ENCODE data around the gene CAMTA1.

Gene CAMTA1

GRCh38 chr1:7770669-7770996, 985.4 kb downstream of the CAMTA1 start:
- ChIA-PET CTCF (no interaction called here), POLR2A (interaction anchor here (0.7 to 2.0 kb wide), 4 partner anchors 10 to 98 kb away, joined by 3 to 12 read pairs (median 4); no protein-coding TSS in a partner anchor)
- no peak for DNase-seq (ENCODE audit: extremely low spot score)
- TF ChIP-seq CTBP1 (IDR thresholded peaks at IDR 0.05; ENCODE audit: borderline replicate concordance) (no peak), FOXM1 (IDR thresholded peaks at IDR 0.05; ENCODE audit: borderline replicate concordance) (no peak), L3MBTL2 (conservative IDR thresholded peaks at IDR 0.05) (peak; percentile 64), LEF1 (IDR thresholded peaks at IDR 0.05; ENCODE audit: borderline replicate concordance) (no peak), HDGF (IDR thresholded peaks at IDR 0.05; ENCODE audit: borderline replicate concordance) (no peak), BHLHE40 (IDR thresholded peaks at IDR 0.05; ENCODE audit: borderline replicate concordance) (no peak), SUZ12 (IDR thresholded peaks at IDR 0.05) (no peak)

DNA sequence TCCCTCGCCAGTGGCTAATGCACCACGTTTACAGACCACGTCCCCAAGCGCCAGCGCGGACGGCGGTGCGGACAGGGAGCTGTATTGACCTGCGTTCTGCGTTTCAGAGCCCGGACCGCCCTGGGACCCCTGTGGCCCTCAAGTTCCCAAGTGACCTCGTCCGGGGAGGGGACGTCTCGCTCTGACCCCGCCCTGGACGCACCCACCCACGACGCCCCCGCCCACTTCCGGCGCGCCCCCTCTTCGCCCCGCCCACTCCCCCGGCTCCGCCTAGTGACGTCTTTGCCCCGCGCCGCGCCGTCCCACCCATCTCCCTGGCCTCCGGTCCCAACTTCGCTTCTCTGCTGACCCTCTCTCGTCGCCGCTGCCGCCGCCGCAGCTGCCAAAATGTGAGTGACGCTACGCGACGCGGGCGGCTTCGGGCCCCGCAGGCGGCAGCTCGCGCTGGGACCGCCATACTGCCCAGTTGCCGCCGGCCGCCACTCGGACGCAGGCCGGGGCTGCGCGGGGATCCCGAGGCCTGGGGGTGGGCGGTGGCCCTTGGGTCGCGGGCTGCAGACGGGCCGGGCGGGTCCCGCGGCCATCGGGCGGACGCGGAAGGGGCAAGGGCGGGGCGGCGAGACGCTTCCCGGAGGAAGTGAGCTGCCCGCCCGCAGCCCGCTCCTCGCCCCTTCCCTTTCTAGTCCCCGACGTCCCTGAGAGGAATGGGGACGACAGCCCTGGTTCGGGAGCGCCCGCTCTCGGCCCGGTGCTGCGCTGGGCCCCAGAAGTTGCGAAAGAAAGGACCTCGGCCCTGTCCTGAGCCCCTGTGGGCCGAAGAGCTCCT, 986.0 kb downstream of the CAMTA1 start, which contains the start of gene VAMP3:
Gene VAMP3, plus strand, starts transcription at position 300 of the 826 bp plus-strand sequence. Its CDS starts 88 bp downstream, at position 388.
- TF ChIP-seq BHLHE40 (IDR thresholded peaks at IDR 0.05; ENCODE audit: borderline replicate concordance) = no peak
- no peak for TF ChIP-seq TARDBP (IDR thresholded peaks at IDR 0.05)
- TF ChIP-seq L3MBTL2 (conservative IDR thresholded peaks at IDR 0.05) = peak; percentile 22
- TF ChIP-seq ARNT (IDR thresholded peaks at IDR 0.05) = no peak
- peak; percentile 31; the same call in 1 of the 2 replicates for TF ChIP-seq PKNOX1 (IDR thresholded peaks at IDR 0.05)
- TF ChIP-seq SUZ12 (IDR thresholded peaks at IDR 0.05) = no peak
- TF ChIP-seq FOXK2 (IDR thresholded peaks at IDR 0.05) = no peak
- CTCF ChIA-PET = no interaction called here
- DNase-seq (ENCODE audit: extremely low spot score) = peak; percentile 96
- POLR2A ChIA-PET = interaction anchor here (0.7 to 2.0 kb wide), 6 partner anchors 10 to 102 kb away, joined by 3 to 12 read pairs (median 4); no protein-coding TSS in a partner anchor

DNA sequence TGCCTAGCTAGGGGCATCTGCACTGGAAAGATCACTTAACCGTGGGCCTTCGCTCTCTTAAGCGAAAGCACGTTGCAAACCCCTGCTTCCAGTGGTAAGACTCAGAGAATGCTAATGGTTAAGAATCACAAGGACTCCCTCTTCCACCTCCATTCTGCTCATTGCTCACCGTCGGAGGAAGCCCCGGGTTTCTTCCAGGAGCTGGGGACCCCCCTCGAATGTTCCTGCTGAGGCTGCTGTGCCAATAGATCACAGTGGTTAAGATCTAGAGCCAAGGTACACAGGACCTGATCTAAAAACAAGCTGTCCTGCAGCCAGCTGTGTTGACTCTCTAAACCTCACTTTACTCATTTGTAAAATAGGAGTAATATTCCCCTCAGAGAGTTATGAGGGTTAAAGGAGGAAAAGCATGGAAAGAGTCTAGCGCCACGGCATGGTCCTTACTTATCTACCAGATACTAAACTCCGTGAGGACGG, 986.6 kb downstream of the CAMTA1 start:
- TF ChIP-seq FOXM1 (IDR thresholded peaks at IDR 0.05; ENCODE audit: borderline replicate concordance) = no peak
- TF ChIP-seq BHLHE40 (IDR thresholded peaks at IDR 0.05; ENCODE audit: borderline replicate concordance) = no peak
- TF ChIP-seq CTBP1 (IDR thresholded peaks at IDR 0.05; ENCODE audit: borderline replicate concordance) = no peak
- no peak for TF ChIP-seq L3MBTL2 (conservative IDR thresholded peaks at IDR 0.05)
- TF ChIP-seq FOXA1 (IDR thresholded peaks at IDR 0.05) = no peak
- TF ChIP-seq LEF1 (IDR thresholded peaks at IDR 0.05; ENCODE audit: borderline replicate concordance) = no peak
- no peak for DNase-seq (ENCODE audit: extremely low spot score)
- CTCF ChIA-PET = interaction anchor here (0.6 kb wide), 1 partner anchor 120 kb away, joined by 3 read pairs; no protein-coding TSS in a partner anchor

GRCh38 chr1:7777591-7777990, 992.3 kb downstream of the CAMTA1 start:
- ChIA-PET CTCF (no interaction called here), POLR2A (no interaction called here)
- no peak for TF ChIP-seq L3MBTL2 (conservative IDR thresholded peaks at IDR 0.05)
- TF ChIP-seq SP1 (IDR thresholded peaks at IDR 0.05) = no peak
- TF ChIP-seq FOXA1 (IDR thresholded peaks at IDR 0.05) = no peak
- no peak for TF ChIP-seq LEF1 (IDR thresholded peaks at IDR 0.05; ENCODE audit: borderline replicate concordance)
- no peak for TF ChIP-seq ELF4 (IDR thresholded peaks at IDR 0.05)
- TF ChIP-seq TARDBP (IDR thresholded peaks at IDR 0.05) = no peak
- no peak for TF ChIP-seq ZNF384 (IDR thresholded peaks at IDR 0.05)
- TF ChIP-seq HDGF (IDR thresholded peaks at IDR 0.05; ENCODE audit: borderline replicate concordance) = no peak
- TF ChIP-seq FOXM1 (IDR thresholded peaks at IDR 0.05; ENCODE audit: borderline replicate concordance) = no peak
- no peak for TF ChIP-seq NFRKB (IDR thresholded peaks at IDR 0.05)
- TF ChIP-seq BHLHE40 (IDR thresholded peaks at IDR 0.05; ENCODE audit: borderline replicate concordance) = no peak
- TF ChIP-seq SUZ12 (IDR thresholded peaks at IDR 0.05) = no peak
- no peak for TF ChIP-seq ARNT (IDR thresholded peaks at IDR 0.05)
- no peak for TF ChIP-seq CTBP1 (IDR thresholded peaks at IDR 0.05; ENCODE audit: borderline replicate concordance)
- no peak for TF ChIP-seq PKNOX1 (IDR thresholded peaks at IDR 0.05)
- no peak for TF ChIP-seq FOXK2 (IDR thresholded peaks at IDR 0.05)
- DNase-seq (ENCODE audit: extremely low spot score) = no peak

More for the DNA sequence above, 986.6 kb downstream of the CAMTA1 start:
- POLR2A ChIA-PET = interaction anchor here (1.0 to 2.0 kb wide), 5 partner anchors 9 to 103 kb away, joined by 3 to 12 read pairs (median 5); no protein-coding TSS in a partner anchor

DNA sequence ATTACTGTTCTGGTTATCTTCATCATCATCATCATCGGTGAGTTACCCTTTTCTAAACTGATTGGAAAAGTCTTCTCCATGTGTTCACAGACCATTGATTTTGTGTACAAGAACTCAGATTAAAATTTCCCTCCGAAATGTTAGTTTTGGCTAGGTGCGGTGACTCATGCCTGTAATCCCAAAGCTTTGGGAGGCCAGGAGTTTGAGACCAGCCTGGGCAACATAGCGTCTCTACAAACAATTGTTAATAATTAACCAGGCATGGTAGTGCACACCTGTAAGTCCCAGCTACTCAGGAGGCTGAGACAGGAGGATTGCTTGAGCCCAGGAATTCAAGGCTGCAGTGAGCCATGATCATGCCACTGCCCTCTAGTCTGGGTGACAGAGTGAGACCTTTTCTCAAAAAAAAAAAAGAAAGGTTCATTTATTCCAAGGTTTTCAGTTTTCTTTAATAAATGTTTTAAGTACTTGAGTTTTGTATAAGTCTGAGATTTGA, 992.9 kb downstream of the CAMTA1 start:
- no peak for DNase-seq (ENCODE audit: extremely low spot score)
- TF ChIP-seq ELF4 (IDR thresholded peaks at IDR 0.05) (no peak), FOXK2 (IDR thresholded peaks at IDR 0.05) (no peak), HDGF (IDR thresholded peaks at IDR 0.05; ENCODE audit: borderline replicate concordance) (no peak), SP1 (IDR thresholded peaks at IDR 0.05) (no peak), CTBP1 (IDR thresholded peaks at IDR 0.05; ENCODE audit: borderline replicate concordance) (no peak), PKNOX1 (IDR thresholded peaks at IDR 0.05) (no peak), FOXA1 (IDR thresholded peaks at IDR 0.05) (no peak), BHLHE40 (IDR thresholded peaks at IDR 0.05; ENCODE audit: borderline replicate concordance) (no peak), LEF1 (IDR thresholded peaks at IDR 0.05; ENCODE audit: borderline replicate concordance) (no peak), L3MBTL2 (conservative IDR thresholded peaks at IDR 0.05) (no peak), NFRKB (IDR thresholded peaks at IDR 0.05) (no peak), ARNT (IDR thresholded peaks at IDR 0.05) (no peak), SUZ12 (IDR thresholded peaks at IDR 0.05) (no peak), ZNF384 (IDR thresholded peaks at IDR 0.05) (no peak), TARDBP (IDR thresholded peaks at IDR 0.05) (no peak), FOXM1 (IDR thresholded peaks at IDR 0.05; ENCODE audit: borderline replicate concordance) (no peak)
- CTCF ChIA-PET = no interaction called here
- POLR2A ChIA-PET = no interaction called here
